GM19043 (cell line): Measurements from ENCODE around the gene UGT2A3.
"Not testable (repeated sequence)": the region's sequence is repeated elsewhere in the genome, so short reads cannot be mapped to it uniquely, and the experiment has no call there.

Experiments
- ATAC-seq: cut with Tn5 transposase; IDR thresholded peaks from one replicate; pipeline ENCODE4 v1.9.1; 2021; ENCODE audit warnings: low read depth; ENCODE audit not compliant: unreplicated experiment

The UGT2A3 gene

GRCh38 chr4:68951078-68951805, at the start of gene UGT2A3:
UGT2A3 (minus strand) TSS chr4:68951804; CDS start chr4:68951760, 44 bp downstream.
- ATAC-seq = no peak

DNA sequence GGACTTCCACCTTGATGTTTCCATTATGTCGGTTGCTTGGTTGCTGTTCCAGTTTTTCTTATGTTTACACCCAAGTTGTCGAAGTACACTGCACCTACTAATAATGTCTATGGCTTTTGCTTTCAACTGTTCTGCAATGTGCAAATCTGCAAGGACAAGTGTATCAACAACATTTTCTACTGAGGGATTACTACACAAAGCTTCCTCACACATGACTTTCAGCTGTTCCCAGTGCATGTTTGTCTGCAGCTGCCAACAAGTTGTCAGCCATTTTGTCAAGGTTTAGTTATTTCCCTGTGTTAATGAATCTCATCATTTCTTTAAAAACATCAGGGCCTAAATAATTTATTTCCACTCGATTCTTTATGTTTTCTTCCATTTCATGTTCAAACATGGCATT, 45.4 kb upstream of the UGT2A3 start:
- no peak for ATAC-seq

GRCh38 chr4:68995292-68995691, 43.7 kb upstream of the UGT2A3 start:
- ATAC-seq = no peak

DNA sequence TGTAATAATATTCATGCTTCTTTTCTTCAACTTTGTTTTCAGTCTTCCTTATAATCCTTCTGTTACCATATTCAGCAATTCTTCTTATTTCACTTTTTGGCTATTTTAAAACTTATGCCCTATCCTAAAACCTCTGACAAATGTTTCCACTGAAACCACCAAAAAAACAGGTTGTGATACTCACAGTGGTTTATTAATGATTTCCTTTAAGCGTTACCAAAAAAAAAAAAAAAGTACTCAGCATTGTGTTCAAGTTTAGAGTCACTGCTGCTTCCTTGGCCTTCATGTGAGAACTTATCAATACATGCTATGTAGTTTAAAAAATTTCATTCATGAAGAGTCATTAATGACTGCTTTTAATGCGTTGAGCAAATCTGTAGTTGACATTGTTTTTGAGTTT, 35.4 kb upstream of the UGT2A3 start:
- peak; percentile 79 for ATAC-seq

GRCh38 chr4:68985442-68985841, 33.8 kb upstream of the UGT2A3 start:
- no peak for ATAC-seq

GRCh38 chr4:68984947-68985346, 33.3 kb upstream of the UGT2A3 start:
- ATAC-seq = no peak

GRCh38 chr4:68963374-68963773, 11.8 kb upstream of the UGT2A3 start:
- ATAC-seq = no peak

- ATAC-seq = no peak
Measured at GRCh38 chr4:68962868-68963267, 11.3 kb upstream of the UGT2A3 start.

DNA sequence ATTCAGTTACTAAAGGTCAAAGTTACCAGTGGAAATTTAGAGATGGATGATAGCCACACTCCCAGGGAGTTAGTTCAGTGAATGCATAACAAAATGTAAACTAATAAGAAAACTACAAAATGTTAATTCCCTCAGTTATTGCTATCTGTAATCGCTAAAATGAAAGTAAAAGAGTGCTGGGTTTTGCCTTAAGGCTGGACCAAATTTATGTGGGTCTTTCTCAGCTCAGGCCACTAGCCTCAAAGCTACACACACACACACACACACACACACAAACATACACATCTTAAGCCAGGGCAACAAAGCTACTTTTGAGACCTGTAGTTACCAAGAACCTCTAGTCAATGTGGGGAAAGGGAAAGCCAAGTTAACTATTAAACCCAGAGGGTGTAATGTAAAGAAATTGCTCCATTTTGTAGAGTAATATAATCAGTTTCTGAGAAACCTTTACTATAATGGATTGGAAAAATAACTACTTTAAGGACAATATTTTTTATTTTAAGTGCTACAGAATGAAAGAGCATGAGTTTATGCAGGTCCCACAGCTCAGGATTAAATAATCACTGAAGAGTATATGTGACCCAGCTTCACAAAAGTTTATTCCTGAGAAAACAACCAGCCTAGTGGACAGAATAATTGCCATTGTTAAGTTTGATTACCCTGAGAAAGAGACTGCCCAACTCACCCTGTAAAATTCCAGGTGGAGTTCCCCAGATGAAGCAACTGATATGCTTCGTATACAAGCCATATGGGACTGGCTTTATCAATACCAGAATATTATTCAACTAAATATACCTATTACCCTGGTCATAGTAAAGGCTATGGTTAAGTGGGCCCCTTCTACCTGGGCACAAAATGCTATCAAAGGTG, 8.9 kb upstream of the UGT2A3 start:
- no peak for ATAC-seq

- ATAC-seq = not testable (repeated sequence)
Measured at GRCh38 chr4:68959085-68959484, 7.5 kb upstream of the UGT2A3 start.

GRCh38 chr4:68954126-68954525, 2.5 kb upstream of the UGT2A3 start:
- ATAC-seq = no peak

DNA sequence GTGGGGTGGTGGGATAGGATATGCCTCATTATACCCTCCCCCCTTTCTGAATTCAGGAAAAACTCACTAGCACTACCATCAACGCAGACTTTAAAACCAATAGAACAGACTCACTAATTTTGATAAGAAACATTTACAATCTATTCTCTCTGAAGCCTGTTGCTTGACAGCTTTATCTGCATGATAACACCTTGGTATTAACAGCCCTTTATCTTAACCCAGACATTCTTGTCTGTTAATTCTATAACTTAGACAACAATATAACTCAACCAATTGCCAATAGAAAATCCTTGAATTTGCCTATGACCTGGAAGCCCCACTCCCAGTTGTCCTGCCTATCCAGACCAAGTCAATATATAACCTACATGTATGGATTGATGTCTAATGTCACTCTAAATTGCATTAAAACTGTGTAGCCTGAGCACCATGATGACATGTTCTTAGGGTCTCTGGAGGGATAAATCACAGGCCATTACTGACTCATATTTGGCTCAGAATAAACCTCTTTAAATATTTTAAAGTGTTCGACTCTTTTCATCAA, 1.5 kb upstream of the UGT2A3 start:
- ATAC-seq = no peak

- ATAC-seq = no peak
Measured at GRCh38 chr4:68951806-68952585, 392 bp upstream of the UGT2A3 start.

DNA sequence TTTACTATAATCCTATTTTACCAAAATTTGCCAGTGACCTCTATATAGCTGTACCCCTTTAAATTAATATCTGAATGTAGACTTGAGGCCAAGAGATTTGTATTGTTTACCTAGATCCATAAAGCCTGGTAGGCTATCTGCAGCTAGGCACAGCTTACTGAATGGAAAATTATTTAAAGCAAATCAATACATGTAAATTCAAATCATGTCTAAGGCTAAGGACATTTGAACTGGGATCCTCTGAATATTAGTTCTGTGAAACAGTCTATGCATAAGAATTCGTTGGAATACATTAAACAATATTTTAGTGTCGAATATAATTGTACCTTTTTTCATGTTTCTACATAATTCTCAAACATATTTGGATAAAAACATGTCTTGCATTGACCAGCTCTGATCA, 1.6 kb downstream of the UGT2A3 start:
- ATAC-seq = no peak

GRCh38 chr4:68948985-68949384, 2.6 kb downstream of the UGT2A3 start:
- ATAC-seq = no peak

- ATAC-seq = no peak
Measured at GRCh38 chr4:68948044-68948743, 3.4 kb downstream of the UGT2A3 start.

GRCh38 chr4:68929076-68929737, 22.4 kb downstream of the UGT2A3 start:
- ATAC-seq = no peak

- no peak for ATAC-seq
Measured at GRCh38 chr4:68927165-68927564, 24.4 kb downstream of the UGT2A3 start.

DNA sequence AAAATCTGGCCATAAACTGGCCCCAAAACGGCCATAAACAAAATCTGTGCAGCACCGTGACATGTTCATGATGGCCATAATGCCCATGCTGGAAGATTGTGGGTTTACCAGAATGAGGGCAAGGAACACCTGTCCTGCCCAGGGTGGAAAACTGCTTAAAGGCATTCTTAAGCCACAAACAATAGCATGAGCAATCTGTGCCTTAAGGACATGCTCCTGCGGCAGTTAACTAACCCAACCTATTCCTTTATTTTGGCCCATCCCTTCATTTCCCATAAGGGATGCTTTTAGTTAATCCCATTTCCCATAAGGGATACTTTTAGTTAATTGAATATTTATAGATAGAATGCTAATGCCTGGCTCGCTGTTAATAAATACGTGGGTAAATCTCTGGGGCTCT, 29.4 kb downstream of the UGT2A3 start:
- ATAC-seq = not testable (repeated sequence)

- ATAC-seq = no peak
Measured at GRCh38 chr4:68921051-68921450, 30.6 kb downstream of the UGT2A3 start.
